Measurements from ENCODE around the gene FAM185A.

DNA sequence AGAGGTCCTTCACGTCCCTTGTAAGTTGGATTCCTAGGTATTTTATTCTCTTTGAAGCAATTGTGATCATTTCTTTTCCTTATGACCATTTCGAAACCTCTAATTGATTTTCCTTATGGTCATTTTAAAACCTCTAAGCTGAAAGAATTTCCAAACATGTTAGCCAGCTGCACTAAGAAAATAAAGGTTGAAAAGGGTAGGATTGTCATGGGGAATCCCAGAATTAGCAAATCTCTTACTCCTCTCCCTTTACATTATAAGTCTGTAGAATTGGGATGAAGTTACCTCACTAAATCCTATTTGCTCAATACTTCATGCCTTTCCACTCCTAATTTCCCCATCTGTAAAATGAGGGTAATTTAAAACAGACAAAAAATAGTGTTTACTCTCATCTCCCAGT is 79.5 kb downstream of the FAM185A start:
- no peak for TF ChIP-seq CTCF (tag by site-specific recombination; IDR thresholded peaks at IDR 0.05)
- TF ChIP-seq ZSCAN5A (tag by site-specific recombination; IDR thresholded peaks at IDR 0.05), result no peak
